ENCODE measurements around the gene EVI2A.

- no peak for TF ChIP-seq MAX (IDR thresholded peaks at IDR 0.05)
- no peak for TF ChIP-seq ELF1 (IDR thresholded peaks at IDR 0.05; ENCODE audit: borderline replicate concordance, low read depth)
- TF ChIP-seq CTCF (IDR thresholded peaks at IDR 0.05 in 2 of 3, conservative IDR thresholded peaks at IDR 0.05 in 1 of 3; ENCODE audit: borderline replicate concordance in 1 of 3, insufficient read depth in 1 of 3, low read depth in 2 of 3, low read length in 2 of 3): no peak
- no peak for TF ChIP-seq EZH2 (IDR thresholded peaks at IDR 0.05)
- TF ChIP-seq REST (IDR thresholded peaks at IDR 0.05; ENCODE audit: low read depth): no peak
- TF ChIP-seq ATF3 (IDR thresholded peaks at IDR 0.05): no peak
- TF ChIP-seq SIN3A (IDR thresholded peaks at IDR 0.05; ENCODE audit: low read depth): no peak
- no peak for TF ChIP-seq POLR2AphosphoS5 (IDR thresholded peaks at IDR 0.05; ENCODE audit: low read depth, low read length)
- no peak for TF ChIP-seq POLR2A (IDR thresholded peaks at IDR 0.05; ENCODE audit: borderline replicate concordance, extremely low read depth, insufficient read depth, insufficient read length)
Observed at GRCh38 chr17:31309556-31309955, 11.9 kb downstream of the EVI2A start.
